Lower lobe of right lung (tissue), 2 donors: ENCODE measurements around the gene SYT7. TPM values are rescaled to one million over a fixed set of nuclear protein-coding genes. Genes with fewer than 3 reads are reported as not detected.
A peak's percentile ranks its signal among the peaks of the same experiment; 100 is the strongest.

Source experiments
- ATAC-seq, 2 donors: fragments of 200-7000 bp; cut with Tn5 transposase; one replicate each; pipeline ENCODE4 v1.9.1; 2020 to 2022; ENCODE audit warnings: mild to moderate bottlenecking in 2 of 2, moderate library complexity in 2 of 2
- DNase-seq: peaks from one replicate; pipeline ENCODE4 v3.0.0-alpha.2; 2020
- H3K27ac ChIP-seq: fragments of 200-600 bp; one replicate; pipeline ENCODE4 v1.8.0; 2022
- H3K27me3 ChIP-seq: fragments of 200-600 bp; one replicate; pipeline ENCODE4 v1.8.0; 2022; ENCODE audit warnings: low read depth
- H3K36me3 ChIP-seq: fragments of 200-600 bp; one replicate; pipeline ENCODE4 v1.8.0; 2022; ENCODE audit warnings: mild to moderate bottlenecking
- H3K4me1 ChIP-seq: fragments of 200-600 bp; one replicate; pipeline ENCODE4 v1.8.0; 2022
- H3K4me3 ChIP-seq: fragments of 200-600 bp; one replicate; pipeline ENCODE4 v1.8.0; 2022; ENCODE audit warnings: mild to moderate bottlenecking
- H3K9me3 ChIP-seq: fragments of 200-600 bp; one replicate; pipeline ENCODE4 v1.8.0; 2022
- CTCF ChIP-seq: fragments of 200-600 bp; IDR thresholded peaks from one replicate; pipeline ENCODE4 v1.8.0; 2022; ENCODE audit warnings: antibody characterized with exemption, mild to moderate bottlenecking
- intact Hi-C: fragments of 100-400 bp; cut with DNase I; formaldehyde crosslinking; loops from one replicate; pipeline ENCODE4 v1.11.0; 2022
- total RNA-seq: library from RNA; stranded (reverse); fragmentation: NEBNext Ultra II Directional; extraction: Animal tissue kit (Norgen Biotek cat#: 25700); gene quantifications from one replicate; pipeline ENCODE4 v1.2.1, GENCODE V29; 2021
- donor health status: DM: no; HTN: yes; CAD: no; lungs with severe emphysema.

The SYT7 gene
- total RNA-seq, 1 donor from 2014 or later = 3.8 TPM

DNA sequence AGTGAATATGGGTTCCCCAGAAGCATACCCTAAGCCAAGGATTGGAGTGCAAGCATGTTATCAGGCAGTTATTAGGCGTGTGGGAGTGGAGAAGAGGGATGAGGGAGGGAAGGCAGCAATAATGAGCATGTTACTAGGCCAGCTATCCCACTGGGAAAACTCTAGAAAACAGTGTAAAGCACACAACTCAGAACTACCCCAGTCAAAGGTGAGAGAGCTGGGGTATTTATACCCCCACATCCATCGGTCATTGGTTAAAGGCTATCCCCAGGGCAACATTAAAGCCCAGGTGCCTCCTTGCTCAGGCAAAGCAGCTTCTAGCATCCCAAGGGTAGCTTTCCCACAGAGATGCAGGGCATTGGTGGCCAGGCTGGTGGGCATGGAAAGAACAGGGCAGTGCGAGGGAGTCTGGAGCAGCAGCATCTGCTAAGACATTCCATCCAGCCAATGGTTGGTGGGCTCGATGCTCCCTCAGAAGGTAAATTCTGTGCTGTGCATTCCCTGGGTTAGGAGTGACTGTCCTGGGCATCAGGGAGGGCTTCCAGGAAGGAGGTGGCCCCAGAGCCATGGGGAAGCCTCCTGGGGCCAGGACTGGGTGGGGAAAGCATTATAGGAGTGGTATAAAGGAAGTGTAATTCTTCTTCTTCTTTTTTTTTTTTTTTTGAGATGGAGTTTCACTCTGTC is 93.4 kb downstream of the SYT7 start:
- no peak for ATAC-seq
- Histone ChIP-seq H3K36me3 (no peaks in the 10 kb centered on the region), H3K27me3 (peaks cover under 1% of the 10 kb centered on the region), H3K27ac (no peak overlapping the region), H3K4me3 (no peak overlapping the region), H3K4me1 (peaks cover 18% of the 10 kb centered on the region), H3K9me3 (no peaks in the 10 kb centered on the region)
- TF ChIP-seq CTCF = no peak
- DNase-seq = no peak
- intact Hi-C loops = no loop called here

- no peak for TF ChIP-seq CTCF
- intact Hi-C loops = no loop called here
- Histone ChIP-seq H3K36me3 (no peaks in the 10 kb centered on the region), H3K27ac (no peak overlapping the region), H3K9me3 (no peaks in the 10 kb centered on the region), H3K27me3 (peaks cover 8% of the 10 kb centered on the region), H3K4me1 (peaks cover 18% of the 10 kb centered on the region), H3K4me3 (no peak overlapping the region)
- DNase-seq (no peak), ATAC-seq (no peak)
Observed at GRCh38 chr11:61486779-61487178, 94.1 kb downstream of the SYT7 start.

GRCh38 chr11:61486011-61486620 is 94.8 kb downstream of the SYT7 start:
- H3K27ac ChIP-seq = no peak overlapping the region
- H3K4me3 ChIP-seq = no peak overlapping the region
- no peaks in the 10 kb centered on the region for H3K36me3 ChIP-seq
- DNase-seq (no peak), ATAC-seq (no peak)
- intact Hi-C loops = no loop called here
- H3K27me3 ChIP-seq = peaks cover 11% of the 10 kb centered on the region
- no peak for TF ChIP-seq CTCF
- peaks cover 18% of the 10 kb centered on the region for H3K4me1 ChIP-seq
- H3K9me3 ChIP-seq = no peaks in the 10 kb centered on the region

- intact Hi-C loops = no loop called here
- ATAC-seq = no peak
Observed at GRCh38 chr11:61485080-61485479, 95.8 kb downstream of the SYT7 start.

GRCh38 chr11:61484541-61484940 is 96.3 kb downstream of the SYT7 start:
- ATAC-seq = no peak
- peaks cover 11% of the 10 kb centered on the region for H3K27me3 ChIP-seq
- peaks cover 6% of the 10 kb centered on the region for H3K4me1 ChIP-seq
- intact Hi-C loops = no loop called here
- no peaks in the 10 kb centered on the region for H3K36me3 ChIP-seq
- no peak overlapping the region for H3K4me3 ChIP-seq
- TF ChIP-seq CTCF = no peak
- DNase-seq = peak; percentile 57
- H3K9me3 ChIP-seq = no peaks in the 10 kb centered on the region
- no peak overlapping the region for H3K27ac ChIP-seq

More at GRCh38 chr11:61485080-61485479, 95.8 kb downstream of the SYT7 start:
- no peak for TF ChIP-seq CTCF
- H3K4me3 ChIP-seq = no peak overlapping the region
- H3K36me3 ChIP-seq = no peaks in the 10 kb centered on the region
- H3K27ac ChIP-seq = no peak overlapping the region
- no peaks in the 10 kb centered on the region for H3K9me3 ChIP-seq
- peaks cover 11% of the 10 kb centered on the region for H3K27me3 ChIP-seq
- peaks cover 12% of the 10 kb centered on the region for H3K4me1 ChIP-seq
- DNase-seq = no peak
